ENCODE results near the gene CHAF1B. TPM values are rescaled to one million over a fixed set of nuclear protein-coding genes. Genes with fewer than 3 reads are reported as not detected.

CHAF1B gene
- total RNA-seq, 1 experiment from 2014 or later = 20.7 TPM

- Mint-ChIP-seq H3K4me3 (no peak overlapping the region), H3K9me3 (no peaks in the 10 kb centered on the region), H3K36me3 (no peaks in the 10 kb centered on the region), H3K27ac (peak overlapping the region; percentile 68; the same call in 1 of the 2 replicates), H3K27me3 (ENCODE audit: low read depth) (no peaks in the 10 kb centered on the region), H3K4me1 (peaks cover 14% of the 10 kb centered on the region)
- DNase-seq (ENCODE audit: low spot score) (no peak), ATAC-seq (no peak)
- POLR2A ChIA-PET = no interaction called here
- CTCF ChIA-PET = no interaction called here
- TF ChIP-seq FOXP1 (CRISPR knock-in tag; IDR thresholded peaks at IDR 0.05; ENCODE audit: borderline replicate concordance) (no peak), ZNF281 (CRISPR knock-in tag; IDR thresholded peaks at IDR 0.05) (no peak), SP1 (CRISPR knock-in tag; conservative IDR thresholded peaks at IDR 0.05) (no peak), MXD4 (CRISPR knock-in tag; IDR thresholded peaks at IDR 0.05; ENCODE audit: borderline replicate concordance) (no peak), ATF2 (CRISPR knock-in tag; IDR thresholded peaks at IDR 0.05; ENCODE audit: borderline replicate concordance, low read depth) (no peak), ETV6 (CRISPR knock-in tag; IDR thresholded peaks at IDR 0.05) (no peak), TEAD1 (CRISPR knock-in tag; IDR thresholded peaks at IDR 0.05) (no peak), ZBTB21 (CRISPR knock-in tag; IDR thresholded peaks at IDR 0.05; ENCODE audit: borderline replicate concordance) (no peak), NR1H2 (CRISPR knock-in tag; IDR thresholded peaks at IDR 0.05) (no peak), JUN (CRISPR knock-in tag; IDR thresholded peaks at IDR 0.05) (no peak), ZNF425 (CRISPR knock-in tag; conservative IDR thresholded peaks at IDR 0.05) (no peak), RELA (CRISPR knock-in tag; IDR thresholded peaks at IDR 0.05; ENCODE audit: borderline replicate concordance) (no peak), AR (CRISPR knock-in tag; IDR thresholded peaks at IDR 0.05) (no peak), NFE2L1 (CRISPR knock-in tag; IDR thresholded peaks at IDR 0.05) (no peak), NR2C2 (CRISPR knock-in tag; IDR thresholded peaks at IDR 0.05) (no peak), IRF2 (CRISPR knock-in tag; IDR thresholded peaks at IDR 0.05; ENCODE audit: borderline replicate concordance, low read depth) (no peak), ZNF416 (CRISPR knock-in tag; IDR thresholded peaks at IDR 0.05) (no peak), CREM (CRISPR knock-in tag; IDR thresholded peaks at IDR 0.05) (no peak), ZNF138 (CRISPR knock-in tag; conservative IDR thresholded peaks at IDR 0.05) (no peak)
Measured at GRCh38 chr21:36434144-36434543, 49.0 kb downstream of the CHAF1B start.

Data from WTC11 (cell line).